GM12875 (cell line): ENCODE data around the gene FUBP3.
A peak's percentile ranks its signal among the peaks of the same experiment; 100 is the strongest.

ENCODE experiments used
- H3K4me3 ChIP-seq: one replicate; pipeline ENCODE4 v1.5.1; 2011; ENCODE audit warnings: low read depth, low read length, control low read depth
- CTCF ChIP-seq: IDR thresholded peaks from 2 replicates; pipeline ENCODE4 v1.5.1; 2011; ENCODE audit warnings: low read depth, mild to moderate bottlenecking, control low read depth, inconsistent platforms, low read length, moderate library complexity, borderline replicate concordance; ENCODE audit not compliant: insufficient read depth

The FUBP3 gene

GRCh38 chr9:130579738-130580463 is 524 bp downstream of the FUBP3 start:
- no peak for TF ChIP-seq CTCF
- peak overlapping the region; percentile 100 for H3K4me3 ChIP-seq

- TF ChIP-seq CTCF: no peak
Measured at GRCh38 chr9:130581766-130582165, 2.4 kb downstream of the FUBP3 start.

GRCh38 chr9:130583271-130583670 is 3.9 kb downstream of the FUBP3 start:
- no peak for TF ChIP-seq CTCF

More at GRCh38 chr9:130581766-130582165, 2.4 kb downstream of the FUBP3 start:
- H3K4me3 ChIP-seq: no peak overlapping the region

GRCh38 chr9:130587921-130588320 is 8.5 kb downstream of the FUBP3 start:
- no peak for TF ChIP-seq CTCF
- no peak overlapping the region for H3K4me3 ChIP-seq

More at GRCh38 chr9:130583271-130583670, 3.9 kb downstream of the FUBP3 start:
- no peak overlapping the region for H3K4me3 ChIP-seq

- no peak for TF ChIP-seq CTCF
- H3K4me3 ChIP-seq: no peak overlapping the region
Measured at GRCh38 chr9:130588416-130588815, 9.0 kb downstream of the FUBP3 start.

GRCh38 chr9:130589754-130590153 is 10.4 kb downstream of the FUBP3 start:
- H3K4me3 ChIP-seq: no peak overlapping the region
- TF ChIP-seq CTCF: no peak

GRCh38 chr9:130590305-130590704 is 10.9 kb downstream of the FUBP3 start:
- no peak for TF ChIP-seq CTCF

More at GRCh38 chr9:130590305-130590704, 10.9 kb downstream of the FUBP3 start:
- H3K4me3 ChIP-seq: no peak overlapping the region
